GM12878 (cell line): Measurements from ENCODE around the gene SFT2D2. TPM values are rescaled to one million over a fixed set of nuclear protein-coding genes. Genes with fewer than 3 reads are reported as not detected.
"Not testable (repeated sequence)": the region's sequence is repeated elsewhere in the genome, so short reads cannot be mapped to it uniquely, and the experiment has no call there.

Source experiments
- ATAC-seq: fragments of 200-7000 bp; cut with Tn5 transposase; 3 replicates; pipeline ENCODE4 v1.9.1; 2020; ENCODE audit warnings: mild to moderate bottlenecking, moderate library complexity
- BruUV-seq: library from RNA; stranded (reverse); fragments of 400-500 nt; replicated peaks from 2 replicates; lab custom pipeline; 2021; lab: Mats Ljungman, UMichigan
- CTCF ChIA-PET: fragments of 300-600 bp; sonication (Branson Sonifier 250); formaldehyde crosslinking; extraction: SDS; loops from one replicate; lab custom pipeline; 2021; ENCODE audit warnings: inconsistent platforms; lab: Yijun Ruan, JAX
- POLR2A ChIA-PET: fragments of 350-600 bp; formaldehyde crosslinking; extraction: SDS; loops from one replicate; lab custom pipeline; 2021; ENCODE audit warnings: inconsistent platforms; lab: Charles Lee
- RAD21 ChIA-PET: fragments of 300-600 bp; sonication (Branson Sonifier 250); formaldehyde crosslinking; loops from one replicate; lab custom pipeline; 2023; ENCODE audit warnings: antibody characterized with exemption; ENCODE audit not compliant: unreplicated experiment; lab: Charles Lee
- SMC1A ChIA-PET: fragments of 300-600 bp; sonication (Branson Sonifier 250); formaldehyde crosslinking; loops from one replicate; lab custom pipeline; 2023; ENCODE audit not compliant: unreplicated experiment, uncharacterized antibody; lab: Charles Lee
- DNase-seq: peaks from one replicate; pipeline ENCODE4 v3.0.0-alpha.2; 2011; ENCODE audit warnings: low read depth, low spot score
- FAIRE-seq: peaks from 3 replicates; lab custom pipeline; 2011; peaks lifted over from hg19 to GRCh38; lab: Jason Lieb, UNC
- H2AFZ ChIP-seq: 2 replicates; pipeline ENCODE4 v1.6.0; 2011; ENCODE audit warnings: low read depth, low read length, control low read depth; ENCODE audit not compliant: control insufficient read depth
- H3K27ac ChIP-seq: 2 replicates; pipeline ENCODE4 v1.5.1; 2011; ENCODE audit warnings: control low read depth; ENCODE audit not compliant: control insufficient read depth, insufficient read depth
- H3K27me3 ChIP-seq, 2 experiments: replicated peaks in 1 of 2; 2 replicates each; pipeline versions ENCODE4 v1.6.0 to v1.6.1; 2011; ENCODE audit warnings: low read length in 1 of 2; ENCODE audit not compliant: control insufficient read depth in 2 of 2, insufficient read depth in 2 of 2
- H3K36me3 ChIP-seq, 2 experiments: 2 replicates each; pipeline ENCODE4 v1.5.1; 2011; ENCODE audit warnings: low read length in 1 of 2; ENCODE audit not compliant: control insufficient read depth in 2 of 2, insufficient read depth in 2 of 2
- H3K4me1 ChIP-seq: 2 replicates; pipeline ENCODE4 v1.6.1; 2011; ENCODE audit warnings: mild to moderate bottlenecking, low read length, moderate library complexity, mixed read lengths; ENCODE audit not compliant: control insufficient read depth, insufficient read depth
- H3K4me2 ChIP-seq: 2 replicates; pipeline ENCODE4 v1.6.0; 2011; ENCODE audit warnings: control low read depth; ENCODE audit not compliant: control insufficient read depth, insufficient read depth
- H3K4me3 ChIP-seq: fragments of 200-600 bp; sonication (generic); 2 replicates; pipeline ENCODE4 v1.5.1; 2016
- H3K79me2 ChIP-seq: 2 replicates; pipeline ENCODE4 v1.6.0; 2011; ENCODE audit warnings: low read length; ENCODE audit not compliant: control insufficient read depth, insufficient read depth
- H3K9ac ChIP-seq: 2 replicates; pipeline ENCODE4 v1.8.0; 2011; ENCODE audit warnings: low read length, control low read depth, mixed read lengths; ENCODE audit not compliant: control insufficient read depth, insufficient read depth
- H3K9me3 ChIP-seq: replicated peaks from 3 replicates; pipeline ENCODE4 v1.5.1; 2011; ENCODE audit warnings: mild to moderate bottlenecking, low read length; ENCODE audit not compliant: control insufficient read depth, insufficient read depth
- H4K20me1 ChIP-seq: 2 replicates; pipeline ENCODE4 v1.6.0; 2011; ENCODE audit not compliant: control insufficient read depth, insufficient read depth
- CBX3 ChIP-seq: fragments of 200-600 bp; sonication (generic); IDR thresholded peaks from 2 replicates; pipeline ENCODE4 v1.6.1; 2016; ENCODE audit warnings: low read depth, borderline replicate concordance
- CHD2 ChIP-seq: IDR thresholded peaks from 2 replicates; pipeline ENCODE4 v1.6.1; 2011; ENCODE audit warnings: low read depth, low read length, improper control_type of control experiment, borderline replicate concordance
- CHD4 ChIP-seq: fragments of 200-600 bp; sonication (generic); IDR thresholded peaks from 2 replicates; pipeline ENCODE4 v1.6.1; 2016; ENCODE audit warnings: mild to moderate bottlenecking
- CREB1 ChIP-seq: IDR thresholded peaks from 2 replicates; pipeline ENCODE4 v1.6.1; 2012; ENCODE audit warnings: low read depth, mild to moderate bottlenecking, inconsistent platforms
- KLF5 ChIP-seq: fragments of 450-650 bp; IDR thresholded peaks from 2 replicates; pipeline ENCODE4 v1.6.1; 2014; ENCODE audit warnings: mild to moderate bottlenecking; ENCODE audit not compliant: partially characterized antibody
- NFIC ChIP-seq: IDR thresholded peaks from 2 replicates; pipeline ENCODE4 v1.6.1; 2012; ENCODE audit warnings: low read depth, mild to moderate bottlenecking, inconsistent platforms, low read length, moderate library complexity
- POLR2AphosphoS2 ChIP-seq: IDR thresholded peaks from 2 replicates; pipeline ENCODE4 v1.6.1; 2011; ENCODE audit warnings: low read depth, mild to moderate bottlenecking, low read length, improper control_type of control experiment, moderate library complexity
- SMAD1 ChIP-seq: fragments of 450-650 bp; IDR thresholded peaks from 2 replicates; pipeline ENCODE4 v1.6.1; 2018; ENCODE audit warnings: mild to moderate bottlenecking, low read depth; ENCODE audit not compliant: partially characterized antibody
- SMC3 ChIP-seq: IDR thresholded peaks from 2 replicates; pipeline ENCODE4 v1.6.1; 2011; ENCODE audit warnings: low read length, improper control_type of control experiment, borderline replicate concordance
- TARDBP ChIP-seq: IDR thresholded peaks from 2 replicates; pipeline ENCODE4 v1.6.1; 2016; ENCODE audit warnings: borderline replicate concordance
- ZZZ3 ChIP-seq: IDR thresholded peaks from 2 replicates; pipeline ENCODE4 v1.6.1; 2011; ENCODE audit warnings: low read depth; ENCODE audit not compliant: control insufficient read depth, insufficient read length
- WGBS: methylation state at CpG from one replicate; pipeline ENCODE4 v1.1.6; 2016; ENCODE audit warnings: low lambda C conversion rate; ENCODE audit not compliant: insufficient replicate concordance, insufficient coverage; ENCODE audit errors: missing lambda C conversion rate; 5-methylcytosine and 5-hydroxymethylcytosine counted together
- in situ Hi-C: fragments of 300-500 bp; cut with MboI; formaldehyde crosslinking; loops from 9 replicates; pipeline ENCODE4 v1.14.3; 2018; ENCODE audit warnings: mixed read lengths
- intact Hi-C: fragments of 100-400 bp; cut with micrococcal nuclease; formaldehyde crosslinking; loops from one replicate; pipeline ENCODE4 v1.14.2; 2022; ENCODE audit not compliant: unreplicated experiment
- polyA plus RNA-seq, 11 experiments: library from polyadenylated mRNA; depleted of rRNA in 4 of 11; unstranded in 6 of 11; stranded (reverse) in 5 of 11; fragments of >200 nt; fragmentation: Nextera tagmentation in 4 of 11; fragmentation: Illumina TruSeq in 1 of 11; extraction: Ambion mirVana in 4 of 11; extraction: Trizol in 1 of 11; gene quantifications; 1 replicate in 1 of 11; 2 replicates in 10 of 11; pipeline versions ENCODE4 v1.2.1 to v1.2.3, GENCODE V29; 2011 to 2016; ENCODE audit warnings: inconsistent platforms in 2 of 11, missing spikeins in 2 of 11, low read depth in 1 of 11
- total RNA-seq, 4 experiments: library from RNA; depleted of rRNA in 3 of 4; stranded (reverse); fragments of >200 nt in 3 of 4; fragmentation: Illumina TruSeq in 1 of 4; extraction: Trizol in 1 of 4; gene quantifications; 2 replicates each; pipeline versions ENCODE4 v1.2.1 to v1.2.3, GENCODE V29; 2013 to 2021

SFT2D2 gene
- total and polyA plus RNA-seq, 10 of the 15 experiments (the other 5 are each of a cell fraction or from before 2014, with no cell fraction given) = 5.6 to 49.6 (median 24.9) TPM

DNA sequence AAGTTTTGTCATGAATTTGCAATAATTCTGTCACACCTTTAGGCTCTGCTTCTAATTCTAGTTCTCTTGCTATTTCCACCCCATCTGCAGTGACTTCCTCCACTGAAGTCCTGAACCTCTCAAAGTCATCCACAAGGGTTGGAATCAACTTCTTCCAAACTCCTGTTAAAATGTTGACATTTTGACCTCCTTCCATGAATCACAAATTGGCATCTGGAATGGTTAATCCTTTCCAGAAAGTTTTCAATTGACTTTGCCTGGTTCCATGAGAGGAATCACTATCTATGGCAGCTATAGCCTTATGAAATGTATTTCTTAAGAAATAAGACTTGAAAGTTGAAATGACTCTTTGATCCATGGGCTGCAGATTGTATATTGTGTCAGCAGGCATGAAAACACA is 19.7 kb upstream of the SFT2D2 start:
- ATAC-seq = no peak
- Histone ChIP-seq H3K27me3 (no peaks in the 10 kb centered on the region), H3K4me1 (no peaks in the 10 kb centered on the region), H3K4me3 (no peak overlapping the region), H3K9me3 (no peaks in the 10 kb centered on the region), H2AFZ (no peak overlapping the region), H3K27ac (no peak overlapping the region), H4K20me1 (no peaks in the 10 kb centered on the region), H3K36me3 (no peaks in the 10 kb centered on the region), H3K79me2 (no peaks in the 10 kb centered on the region), H3K4me2 (no peak overlapping the region), H3K9ac (no peak overlapping the region)
- in situ Hi-C loops (no loop called here), intact Hi-C loops (no loop called here)
- FAIRE-seq = no peak
- ChIA-PET POLR2A (interaction anchor here (0.6 kb wide), 2 partner anchors 27 to 352 kb away, joined by 5 to 7 read pairs; no protein-coding TSS in a partner anchor), SMC1A (no interaction called here), CTCF (interaction anchor here (0.6 to 1.0 kb wide), 3 partner anchors 29 to 72 kb away, joined by 3 read pairs; no protein-coding TSS in a partner anchor), RAD21 (no interaction called here)
- TF ChIP-seq ZZZ3 = no peak
- no peak for TF ChIP-seq CREB1
- TF ChIP-seq TARDBP = no peak
- TF ChIP-seq CHD2 = no peak
- no peak for TF ChIP-seq CHD4
- TF ChIP-seq SMAD1 = no peak
- no peak for TF ChIP-seq CBX3
- TF ChIP-seq SMC3 = no peak
- no peak for TF ChIP-seq KLF5
- no peak for TF ChIP-seq NFIC
- no peak for TF ChIP-seq POLR2AphosphoS2
- no peak for DNase-seq
- BruUV-seq = no TSS peak

DNA sequence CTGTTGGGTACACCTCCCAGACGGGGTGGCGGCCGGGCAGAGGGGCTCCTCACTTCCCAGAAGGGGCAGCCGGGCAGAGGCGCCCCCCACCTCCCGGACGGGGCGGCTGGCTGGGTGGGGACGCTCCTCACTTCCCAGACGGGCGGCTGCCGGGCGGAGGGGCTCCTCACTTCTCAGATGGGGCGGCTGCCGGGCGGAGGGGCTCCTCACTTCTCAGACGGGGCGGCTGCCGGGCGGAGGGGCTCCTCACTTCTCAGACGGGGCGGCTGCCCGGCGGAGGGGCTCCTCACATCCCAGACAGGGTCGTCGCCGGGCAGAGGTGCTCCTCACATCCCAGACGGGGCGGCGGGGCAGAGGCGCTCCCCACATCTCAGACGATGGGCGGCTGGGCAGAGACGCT is 18.1 kb upstream of the SFT2D2 start:
- H3K9ac ChIP-seq, CTCF ChIA-PET, FAIRE-seq, ATAC-seq, H3K9me3 ChIP-seq, POLR2A ChIA-PET, DNase-seq, H3K79me2 ChIP-seq, H3K27ac ChIP-seq, intact Hi-C loops, SMC1A ChIA-PET, H2AFZ ChIP-seq, BruUV-seq, RAD21 ChIA-PET, H4K20me1 ChIP-seq, H3K4me1 ChIP-seq, in situ Hi-C loops, H3K27me3 ChIP-seq, H3K36me3 ChIP-seq, H3K4me3 ChIP-seq, H3K4me2 ChIP-seq: not testable (repeated sequence)
- WGBS = 98% methylated on average over 5 of the region's 34 CpGs
